Mesenteric fat pad (tissue), 1 donor: ENCODE data around the gene IL2RG. TPM values are rescaled to one million over a fixed set of nuclear protein-coding genes. Genes with fewer than 3 reads are reported as not detected.

Source experiments
- DNase-seq: peaks from one replicate; pipeline ENCODE4 v3.0.0-alpha.2; 2020; ENCODE audit warnings: low spot score
- total RNA-seq: library from RNA; stranded (reverse); fragmentation: NEBNext Ultra II Directional; extraction: Animal tissue kit (Norgen Biotek cat#: 25700); gene quantifications from one replicate; pipeline ENCODE4 v1.2.1, GENCODE V29; 2021
- donor health status: DM: yes; HTN: yes; CAD: no.

IL2RG gene
- total RNA-seq, 1 donor from 2014 or later, result 5.8 TPM

DNA sequence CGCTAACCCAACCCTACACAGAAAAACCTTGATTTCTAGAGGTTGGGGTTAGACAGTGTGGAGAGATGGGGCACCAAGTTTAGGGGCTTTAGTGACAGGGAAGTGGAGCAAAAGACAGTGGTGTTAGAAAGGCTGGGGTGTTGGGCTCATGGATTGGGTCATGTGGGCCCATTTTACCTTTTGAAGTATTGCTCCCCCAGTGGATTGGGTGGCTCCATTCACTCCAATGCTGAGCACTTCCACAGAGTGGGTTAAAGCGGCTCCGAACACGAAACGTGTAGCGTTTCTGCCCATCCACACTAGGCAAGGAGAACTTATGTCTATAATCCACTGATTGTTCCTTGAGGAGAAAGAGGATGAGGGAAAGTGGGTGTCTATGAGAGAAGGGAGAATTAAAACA lies 2.3 kb downstream of the IL2RG start:
- DNase-seq, result no peak

DNA sequence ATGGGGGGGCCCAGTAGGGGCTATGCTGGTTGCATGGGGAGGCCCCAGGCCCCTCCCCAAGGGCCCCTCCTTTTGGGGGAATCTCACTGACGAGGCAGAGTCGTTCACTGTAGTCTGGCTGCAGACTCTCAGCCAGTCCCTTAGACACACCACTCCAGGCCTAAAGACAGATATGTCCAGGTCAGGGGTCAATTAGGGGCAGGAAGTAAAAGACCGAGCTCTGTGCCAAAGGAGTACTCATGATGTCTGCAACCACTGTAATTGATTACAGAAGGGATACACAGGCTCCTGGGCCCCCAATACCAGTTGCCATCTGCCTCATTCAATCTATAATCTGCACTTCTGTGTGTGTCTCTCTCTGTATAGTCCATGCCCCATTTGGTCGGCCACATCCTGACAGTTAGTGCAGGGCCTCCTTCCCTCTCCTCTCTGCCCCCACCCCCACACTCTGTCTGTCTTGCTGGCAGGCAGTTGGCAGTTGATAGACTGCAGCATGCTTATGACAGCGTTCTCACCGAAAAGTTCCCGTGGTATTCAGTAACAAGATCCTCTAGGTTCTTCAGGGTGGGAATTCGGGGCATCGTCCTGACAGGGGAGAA lies 3.5 kb downstream of the IL2RG start:
- DNase-seq, result no peak

DNA sequence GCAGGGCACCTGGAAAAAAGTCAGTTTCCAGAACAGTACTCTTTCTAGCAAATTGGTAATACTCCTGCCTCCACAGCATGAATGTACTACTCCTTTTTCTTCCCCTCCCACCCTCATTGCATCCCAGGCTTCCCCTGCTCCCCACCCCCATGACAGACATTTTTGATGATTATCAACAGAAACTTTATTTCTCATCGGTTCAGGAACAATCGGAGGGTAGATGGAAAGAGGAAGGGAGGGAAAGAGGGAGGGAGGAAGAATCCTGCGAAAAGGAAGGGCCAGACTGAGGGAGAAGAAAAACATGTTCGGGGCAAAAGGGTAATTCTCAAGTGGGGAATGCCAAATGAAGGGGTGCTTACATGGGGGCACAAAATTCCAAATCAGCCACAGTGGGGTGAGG lies 4.1 kb downstream of the IL2RG start:
- no peak for DNase-seq

GRCh38 chrX:71106427-71106826 lies 5.0 kb downstream of the IL2RG start, which contains the start of gene CXorf65:
Gene CXorf65, minus strand, starts transcription at chrX:71106740. Its CDS starts 184 bp downstream, at chrX:71106556.
- DNase-seq, result no peak

DNA sequence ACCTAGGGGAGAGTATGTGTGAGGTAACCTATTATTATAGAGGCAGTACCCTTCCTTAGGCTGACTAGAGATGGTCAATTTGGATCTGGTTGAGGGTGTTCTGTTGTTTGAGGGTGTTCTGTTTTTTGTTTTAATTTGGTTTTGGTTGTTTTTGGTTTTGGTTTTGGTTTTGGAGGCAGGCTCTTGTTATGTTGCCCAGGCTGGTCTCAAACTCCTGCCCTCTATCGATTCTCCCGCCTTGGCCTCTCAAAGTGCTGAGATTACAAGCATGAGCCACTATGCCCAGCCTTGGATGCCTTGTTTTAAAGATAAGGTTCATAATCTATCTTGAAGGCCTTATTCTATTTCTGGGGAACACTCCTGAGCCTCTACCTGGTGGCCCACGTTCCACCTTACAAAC lies 5.7 kb downstream of the IL2RG start:
- no peak for DNase-seq

- DNase-seq, result no peak
Measured at GRCh38 chrX:71103110-71103983, 8.0 kb downstream of the IL2RG start.

- no peak for DNase-seq
Measured at GRCh38 chrX:71102292-71102691, 9.1 kb downstream of the IL2RG start.

DNA sequence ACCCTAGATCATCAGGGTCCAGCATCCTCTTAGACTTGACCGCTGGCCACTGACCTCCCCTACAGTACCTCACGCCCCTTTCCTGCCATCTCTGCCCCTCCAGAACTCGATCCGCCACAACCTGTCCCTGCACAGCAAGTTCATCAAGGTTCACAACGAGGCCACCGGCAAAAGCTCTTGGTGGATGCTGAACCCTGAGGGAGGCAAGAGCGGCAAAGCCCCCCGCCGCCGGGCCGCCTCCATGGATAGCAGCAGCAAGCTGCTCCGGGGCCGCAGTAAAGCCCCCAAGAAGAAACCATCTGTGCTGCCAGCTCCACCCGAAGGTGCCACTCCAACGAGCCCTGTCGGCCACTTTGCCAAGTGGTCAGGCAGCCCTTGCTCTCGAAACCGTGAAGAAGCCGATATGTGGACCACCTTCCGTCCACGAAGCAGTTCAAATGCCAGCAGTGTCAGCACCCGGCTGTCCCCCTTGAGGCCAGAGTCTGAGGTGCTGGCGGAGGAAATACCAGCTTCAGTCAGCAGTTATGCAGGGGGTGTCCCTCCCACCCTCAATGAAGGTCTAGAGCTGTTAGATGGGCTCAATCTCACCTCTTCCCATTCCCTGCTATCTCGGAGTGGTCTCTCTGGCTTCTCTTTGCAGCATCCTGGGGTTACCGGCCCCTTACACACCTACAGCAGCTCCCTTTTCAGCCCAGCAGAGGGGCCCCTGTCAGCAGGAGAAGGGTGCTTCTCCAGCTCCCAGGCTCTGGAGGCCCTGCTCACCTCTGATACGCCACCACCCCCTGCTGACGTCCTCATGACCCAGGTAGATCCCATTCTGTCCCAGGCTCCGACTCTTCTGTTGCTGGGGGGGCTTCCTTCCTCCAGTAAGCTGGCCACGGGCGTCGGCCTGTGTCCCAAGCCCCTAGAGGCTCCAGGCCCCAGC lies 10.5 kb downstream of the IL2RG start:
- DNase-seq, result no peak

DNA sequence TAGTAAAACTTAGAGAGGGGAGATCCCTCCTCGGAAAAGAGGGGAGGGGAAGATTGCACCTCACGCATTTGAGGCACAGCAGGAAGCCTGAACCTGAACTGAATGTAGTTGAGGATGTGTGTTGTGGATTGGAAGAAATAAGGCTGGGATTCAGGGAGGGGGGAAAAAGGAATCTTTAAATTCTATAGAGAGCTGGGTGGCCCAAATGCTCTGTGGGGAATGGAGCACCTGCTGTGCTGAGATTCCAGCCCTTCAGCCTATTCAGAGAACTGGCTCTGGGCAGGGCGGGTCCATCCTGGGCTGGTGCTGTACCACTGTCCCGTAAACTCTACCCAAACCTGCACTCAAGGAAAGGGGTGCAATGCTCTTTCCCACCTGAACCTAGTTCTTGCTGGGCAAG lies 11.6 kb downstream of the IL2RG start:
- no peak for DNase-seq

DNA sequence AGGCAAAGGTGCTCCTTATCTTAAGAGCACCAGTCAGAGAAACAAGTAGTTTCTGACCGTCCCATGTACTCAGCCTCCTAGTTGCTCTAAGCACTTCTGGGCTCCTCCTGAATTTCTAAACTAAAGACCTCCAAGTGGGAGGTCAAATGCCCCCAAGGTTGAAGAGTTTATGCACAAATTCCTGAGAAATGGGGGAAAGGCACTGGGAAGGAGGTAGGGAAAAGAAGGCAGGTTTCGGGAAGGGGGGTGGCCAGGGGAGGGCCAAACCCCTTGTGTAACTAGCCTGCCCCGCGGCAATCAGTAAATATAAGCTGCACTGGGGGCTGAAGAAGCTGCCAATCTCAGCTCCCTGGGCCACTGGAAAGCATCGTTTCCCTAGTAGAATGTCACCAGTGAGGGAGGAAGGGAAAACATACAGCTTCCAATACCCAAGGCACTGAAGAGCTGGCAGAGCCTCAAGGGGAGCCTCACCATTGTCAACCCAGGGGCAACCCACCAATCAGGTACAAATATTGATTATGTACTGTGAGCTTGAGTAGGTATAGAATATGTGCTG lies 12.3 kb downstream of the IL2RG start:
- peak; percentile 20 for DNase-seq

- peak; percentile 49 for DNase-seq
Measured at GRCh38 chrX:71098302-71098701, 13.1 kb downstream of the IL2RG start.

DNA sequence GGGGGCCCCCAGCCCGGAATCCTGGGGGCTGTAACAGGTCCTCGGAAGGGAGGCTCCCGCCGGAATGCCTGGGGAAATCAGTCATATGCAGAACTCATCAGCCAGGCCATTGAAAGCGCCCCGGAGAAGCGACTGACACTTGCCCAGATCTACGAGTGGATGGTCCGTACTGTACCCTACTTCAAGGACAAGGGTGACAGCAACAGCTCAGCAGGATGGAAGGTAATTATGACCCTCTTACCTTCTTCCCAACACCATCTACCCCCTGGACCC lies 14.7 kb downstream of the IL2RG start:
- no peak for DNase-seq

DNA sequence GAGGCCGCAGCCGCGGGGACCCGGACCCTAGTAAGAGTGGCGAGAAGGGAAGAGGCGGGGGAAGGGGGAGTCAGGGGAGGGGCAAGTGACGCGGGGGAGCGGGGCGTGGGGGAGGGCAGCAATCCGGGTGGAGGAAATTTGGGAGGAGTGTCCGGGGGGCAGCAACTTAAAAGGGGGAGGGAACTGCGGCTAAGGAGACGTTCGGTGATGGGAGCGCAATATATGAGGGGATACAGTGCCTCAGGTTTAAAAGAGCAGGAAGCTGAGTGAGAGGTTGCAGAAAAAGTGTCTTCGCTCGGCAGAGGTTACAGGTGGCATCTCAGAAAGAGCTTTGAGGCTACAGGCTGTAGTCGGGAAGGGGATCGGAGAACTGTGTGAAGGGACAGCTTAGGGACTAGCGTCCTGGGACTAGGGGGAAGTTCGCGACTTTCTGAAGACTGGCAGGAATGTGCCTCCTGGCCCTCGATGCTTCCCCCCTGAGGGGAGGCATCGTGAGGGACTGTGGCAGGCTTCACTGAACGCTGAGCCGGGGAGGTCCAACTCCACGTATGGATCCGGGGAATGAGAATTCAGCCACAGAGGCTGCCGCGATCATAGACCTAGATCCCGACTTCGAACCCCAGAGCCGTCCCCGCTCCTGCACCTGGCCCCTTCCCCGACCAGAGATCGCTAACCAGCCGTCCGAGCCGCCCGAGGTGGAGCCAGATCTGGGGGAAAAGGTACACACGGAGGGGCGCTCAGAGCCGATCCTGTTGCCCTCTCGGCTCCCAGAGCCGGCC lies 15.2 kb downstream of the IL2RG start:
- DNase-seq, result no peak

GRCh38 chrX:71095555-71095980 lies 15.8 kb downstream of the IL2RG start, which contains the start of gene FOXO4:
Gene FOXO4, plus strand, starts transcription at chrX:71095851. Its CDS starts 678 bp downstream, at chrX:71096529.
- peak; percentile 95 for DNase-seq

- DNase-seq, result no peak
Measured at GRCh38 chrX:71095033-71095432, 16.3 kb downstream of the IL2RG start.

GRCh38 chrX:71091263-71091662 lies 20.1 kb downstream of the IL2RG start:
- DNase-seq, result no peak

GRCh38 chrX:71085900-71086299 lies 25.5 kb downstream of the IL2RG start:
- DNase-seq, result no peak

DNA sequence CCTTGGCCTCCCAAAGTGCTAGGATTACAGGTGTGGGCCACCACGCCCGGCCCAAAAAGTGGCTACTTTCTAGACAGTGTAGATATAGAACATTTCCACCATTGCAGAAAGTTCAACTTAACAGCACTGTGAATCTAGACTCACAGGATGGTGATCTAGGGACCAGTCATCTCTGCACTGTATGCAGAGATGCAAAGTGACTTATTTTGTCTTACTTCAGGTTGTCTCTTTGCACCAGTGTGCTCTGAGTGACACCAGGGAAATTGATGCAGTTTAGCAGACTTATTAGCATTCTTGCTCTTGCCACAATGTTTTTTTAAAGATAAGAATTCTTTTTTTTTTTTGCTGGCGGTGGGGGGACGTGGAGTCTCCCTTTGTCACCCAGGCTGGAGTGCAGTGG lies 28.6 kb downstream of the IL2RG start:
- DNase-seq, result no peak

DNA sequence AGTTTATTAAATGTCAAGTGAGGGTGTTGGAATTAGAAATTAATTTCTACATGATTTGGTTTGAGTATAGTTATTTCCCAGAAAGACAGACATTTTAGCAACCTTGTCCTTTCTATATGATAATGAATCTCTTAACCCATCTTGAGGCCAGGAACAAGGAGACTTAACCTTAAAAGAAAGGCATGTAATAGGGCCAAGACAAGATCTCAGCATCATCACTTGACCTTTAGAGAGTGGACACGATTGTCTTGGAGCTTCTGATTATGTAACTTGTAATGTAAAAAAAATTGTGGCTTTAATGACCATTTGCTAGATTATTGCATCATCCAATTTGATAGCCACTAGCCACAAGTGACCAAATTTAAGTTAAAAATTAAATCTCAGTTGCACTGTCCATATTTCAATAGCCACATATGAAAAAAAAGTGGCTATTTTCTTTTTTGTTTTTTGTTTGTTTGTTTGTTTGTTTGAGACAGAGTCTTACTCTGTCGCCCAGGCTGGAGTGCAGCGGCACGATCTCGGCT lies 29.2 kb downstream of the IL2RG start:
- DNase-seq, result no peak

- DNase-seq, result no peak
Measured at GRCh38 chrX:71081330-71082123, 29.9 kb downstream of the IL2RG start.
